Activated B cell treated with CpG ODN at 0.5 μM for 24 hours (primary cell): Measurements from ENCODE around the gene ANKLE1. TPM values are rescaled to one million over a fixed set of nuclear protein-coding genes. Genes with fewer than 3 reads are reported as not detected.

ENCODE experiments used
- ATAC-seq: fragments of 200-7000 bp; cut with Tn5 transposase; one replicate; pipeline ENCODE4 v1.10.0; 2021; ENCODE audit warnings: low read depth, mild to moderate bottlenecking, moderate library complexity
- CTCF ChIA-PET: fragments of 350-600 bp; sonication (Branson Sonifier 250); formaldehyde crosslinking; loops from one replicate; lab custom pipeline; 2021; ENCODE audit warnings: antibody characterized with exemption; lab: Charles Lee
- POLR2A ChIA-PET: fragments of 350-600 bp; sonication (Branson Sonifier 250); formaldehyde crosslinking; loops from one replicate; lab custom pipeline; 2021; ENCODE audit warnings: antibody characterized with exemption; lab: Charles Lee
- DNase-seq: peaks from one replicate; pipeline ENCODE4 v3.0.0; 2022
- H3K27ac Mint-ChIP-seq: one replicate; pipeline ENCODE4 v1.8.0; 2020; ENCODE audit warnings: mixed read lengths
- H3K27me3 Mint-ChIP-seq: one replicate; pipeline ENCODE4 v1.8.0; 2021; ENCODE audit warnings: mixed read lengths
- H3K36me3 Mint-ChIP-seq: one replicate; pipeline ENCODE4 v1.8.0; 2021; ENCODE audit warnings: low read depth, mixed read lengths
- H3K4me1 Mint-ChIP-seq: one replicate; pipeline ENCODE4 v1.8.0; 2021; ENCODE audit warnings: mixed read lengths
- H3K4me3 Mint-ChIP-seq: one replicate; pipeline ENCODE4 v1.8.0; 2020; ENCODE audit warnings: mild to moderate bottlenecking, mixed read lengths
- H3K9me3 Mint-ChIP-seq: one replicate; pipeline ENCODE4 v1.8.0; 2020; ENCODE audit warnings: mixed read lengths
- intact Hi-C: fragments of 100-400 bp; cut with micrococcal nuclease; formaldehyde crosslinking; loops from one replicate; pipeline ENCODE4 v1.15.1; 2024
- total RNA-seq: library from RNA; stranded (reverse); gene quantifications from 2 replicates; pipeline ENCODE4 v1.2.3, GENCODE V29; 2022
- TF ChIP-seq, protein P1 (sequence below): fragments of 200-600 bp; IDR thresholded peaks from one replicate; pipeline ENCODE4 v1.8.0; 2022; ENCODE audit warnings: antibody characterized with exemption, mild to moderate bottlenecking

ANKLE1 gene
- total RNA-seq, 1 donor from 2014 or later, result 9.1 TPM

DNA sequence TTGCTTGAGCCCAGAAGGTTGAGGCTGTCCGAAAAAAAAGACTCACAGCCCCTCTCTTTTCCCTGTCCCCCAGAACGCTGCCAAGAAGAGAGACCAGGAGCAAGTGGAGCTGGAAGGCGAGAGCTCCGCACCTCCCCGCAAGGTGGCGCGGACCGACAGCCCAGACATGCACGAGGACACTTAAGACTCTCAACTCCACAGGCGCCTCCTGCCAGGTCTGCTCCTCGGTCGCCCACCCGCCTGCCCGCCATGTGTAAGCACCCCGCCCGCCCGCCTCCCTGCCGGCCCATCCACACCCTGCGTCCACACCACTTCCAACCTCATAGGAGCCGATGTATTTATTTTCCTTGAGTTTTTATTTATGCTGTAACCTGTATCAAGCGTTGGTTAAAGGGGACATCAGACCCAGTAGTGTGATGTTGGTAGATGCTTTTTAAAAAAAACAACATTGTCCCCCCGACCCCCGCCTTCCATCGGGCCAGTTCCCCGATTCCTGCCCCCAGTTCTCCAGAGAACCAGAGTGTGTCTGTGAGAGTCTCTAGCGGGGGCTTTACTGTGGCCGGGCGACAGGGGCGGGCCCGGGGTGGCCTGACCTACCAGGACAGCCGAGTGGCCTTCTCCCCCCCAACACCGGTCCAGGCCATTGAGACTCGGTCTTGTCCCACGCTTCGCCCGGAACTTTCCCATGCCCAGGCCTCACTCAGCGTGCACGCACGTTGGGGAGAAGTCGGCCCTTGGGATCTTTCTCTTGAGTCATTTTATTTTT, 38.0 kb downstream of the ANKLE1 start:
- TF ChIP-seq, protein P1, sequence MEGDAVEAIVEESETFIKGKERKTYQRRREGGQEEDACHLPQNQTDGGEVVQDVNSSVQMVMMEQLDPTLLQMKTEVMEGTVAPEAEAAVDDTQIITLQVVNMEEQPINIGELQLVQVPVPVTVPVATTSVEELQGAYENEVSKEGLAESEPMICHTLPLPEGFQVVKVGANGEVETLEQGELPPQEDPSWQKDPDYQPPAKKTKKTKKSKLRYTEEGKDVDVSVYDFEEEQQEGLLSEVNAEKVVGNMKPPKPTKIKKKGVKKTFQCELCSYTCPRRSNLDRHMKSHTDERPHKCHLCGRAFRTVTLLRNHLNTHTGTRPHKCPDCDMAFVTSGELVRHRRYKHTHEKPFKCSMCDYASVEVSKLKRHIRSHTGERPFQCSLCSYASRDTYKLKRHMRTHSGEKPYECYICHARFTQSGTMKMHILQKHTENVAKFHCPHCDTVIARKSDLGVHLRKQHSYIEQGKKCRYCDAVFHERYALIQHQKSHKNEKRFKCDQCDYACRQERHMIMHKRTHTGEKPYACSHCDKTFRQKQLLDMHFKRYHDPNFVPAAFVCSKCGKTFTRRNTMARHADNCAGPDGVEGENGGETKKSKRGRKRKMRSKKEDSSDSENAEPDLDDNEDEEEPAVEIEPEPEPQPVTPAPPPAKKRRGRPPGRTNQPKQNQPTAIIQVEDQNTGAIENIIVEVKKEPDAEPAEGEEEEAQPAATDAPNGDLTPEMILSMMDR, result no peak
- no peaks in the 10 kb centered on the region for H3K27me3 Mint-ChIP-seq
- ChIA-PET CTCF (no interaction called here), POLR2A (no interaction called here)
- intact Hi-C loops, result no loop called here
- H3K27ac Mint-ChIP-seq, result no peak overlapping the region
- H3K9me3 Mint-ChIP-seq, result no peaks in the 10 kb centered on the region
- no peak for DNase-seq
- no peak overlapping the region for H3K4me3 Mint-ChIP-seq
- peaks cover 47% of the 10 kb centered on the region for H3K36me3 Mint-ChIP-seq
- ATAC-seq, result no peak
- H3K4me1 Mint-ChIP-seq, result peaks cover 4% of the 10 kb centered on the region

DNA sequence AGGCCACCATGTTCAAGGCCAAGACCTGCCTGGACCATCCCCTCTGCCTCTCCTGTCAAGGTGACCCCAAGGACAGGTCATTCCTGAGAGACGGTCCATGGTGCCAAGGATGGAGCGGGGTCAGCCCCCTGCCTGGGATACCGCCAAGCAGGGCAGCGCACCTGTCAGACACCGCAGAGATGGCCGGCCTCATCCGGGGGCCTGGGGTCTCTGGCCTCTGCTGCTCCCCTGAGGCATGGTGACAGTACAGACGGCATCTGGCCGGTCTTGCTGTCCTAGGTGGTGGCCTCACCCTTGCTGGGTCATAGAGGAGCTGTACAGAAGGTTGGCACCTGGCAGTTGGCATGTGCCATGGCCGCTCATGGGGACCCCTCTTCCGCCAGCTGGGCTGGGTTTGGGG, 38.7 kb downstream of the ANKLE1 start:
- intact Hi-C loops, result no loop called here
- Mint-ChIP-seq H3K9me3 (no peaks in the 10 kb centered on the region), H3K27ac (no peak overlapping the region), H3K36me3 (peaks cover 43% of the 10 kb centered on the region), H3K4me3 (no peak overlapping the region), H3K4me1 (peaks cover 4% of the 10 kb centered on the region), H3K27me3 (no peaks in the 10 kb centered on the region)
- ChIA-PET CTCF (no interaction called here), POLR2A (interaction anchor here (1.5 kb wide), 1 partner anchor 11 kb away, joined by 7 read pairs; the partner anchor contains the start of gene DDA1)
- TF ChIP-seq, protein P1, result no peak
- no peak for DNase-seq
- ATAC-seq, result no peak

DNA sequence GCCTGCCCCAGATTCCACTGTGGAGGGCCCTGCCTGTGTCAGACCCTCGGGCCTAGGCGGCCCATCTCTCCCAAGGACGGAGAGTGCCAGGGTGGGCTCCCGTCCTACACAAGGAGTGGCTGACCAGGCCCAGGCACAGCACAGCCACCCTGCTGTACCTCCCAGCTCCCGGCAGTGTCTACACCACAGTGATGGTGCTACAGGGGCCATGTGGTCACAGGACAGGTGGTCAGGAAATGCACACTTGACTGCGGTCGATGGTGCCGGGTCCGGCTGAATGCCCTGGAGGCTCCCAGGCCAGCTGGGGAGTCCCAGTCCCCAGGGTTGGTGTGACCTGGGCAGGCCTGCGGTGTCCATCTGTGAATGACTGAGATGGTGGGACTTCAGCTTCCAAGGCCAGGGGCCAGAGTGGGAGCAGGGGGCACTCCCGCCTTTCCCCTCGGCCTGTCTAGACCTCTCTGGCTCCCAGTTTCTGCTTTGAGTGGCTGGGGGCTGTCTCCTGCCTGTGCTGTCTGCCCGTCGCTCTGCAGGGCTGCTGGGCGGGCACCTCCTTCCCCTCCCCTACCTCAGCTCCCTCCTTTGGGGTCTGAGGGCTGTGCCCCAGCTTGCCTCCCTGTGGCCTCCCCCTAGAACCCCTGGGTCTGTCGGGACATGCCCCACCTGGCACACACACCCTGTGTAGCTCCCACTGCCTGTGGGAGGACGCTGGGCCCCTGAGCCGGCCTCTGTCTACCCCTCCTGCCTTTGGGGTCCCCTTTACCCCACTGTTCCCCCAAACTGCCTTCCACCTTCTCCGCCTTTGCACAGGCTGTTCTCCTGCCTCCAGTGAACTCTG, 40.2 kb downstream of the ANKLE1 start:
- H3K27me3 Mint-ChIP-seq, result no peaks in the 10 kb centered on the region
- TF ChIP-seq, protein P1, result no peak
- peaks cover 33% of the 10 kb centered on the region for H3K36me3 Mint-ChIP-seq
- peaks cover 4% of the 10 kb centered on the region for H3K4me1 Mint-ChIP-seq
- intact Hi-C loops, result no loop called here
- no peaks in the 10 kb centered on the region for H3K9me3 Mint-ChIP-seq
- DNase-seq (no peak), ATAC-seq (no peak)
- no peak overlapping the region for H3K4me3 Mint-ChIP-seq
- CTCF ChIA-PET, result no interaction called here
- no peak overlapping the region for H3K27ac Mint-ChIP-seq
- POLR2A ChIA-PET, result interaction anchor here (1.1 to 1.5 kb wide), 2 partner anchors 12 to 13 kb away, joined by 3 to 7 read pairs; partner anchors contain the start of gene DDA1

DNA sequence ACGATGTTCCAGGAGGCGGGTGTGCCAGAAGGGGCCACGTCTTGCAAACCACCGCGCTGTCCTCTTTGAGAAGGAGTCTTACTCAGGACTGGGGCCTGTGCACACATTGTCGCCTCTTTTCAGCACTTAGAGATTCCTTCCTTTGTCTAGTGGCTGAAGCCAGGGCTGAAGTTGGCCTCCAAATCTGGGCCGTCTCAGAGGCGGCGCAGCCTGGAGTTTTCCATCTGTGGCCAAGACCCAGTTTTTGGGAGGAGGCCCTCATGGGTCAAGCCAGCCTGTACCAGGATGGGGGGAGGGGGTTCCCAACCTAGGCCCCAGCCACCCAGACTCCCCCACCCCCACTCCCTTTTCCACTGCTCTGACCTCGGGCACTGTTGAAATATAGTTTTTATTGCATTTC, 41.2 kb downstream of the ANKLE1 start:
- H3K9me3 Mint-ChIP-seq, result no peaks in the 10 kb centered on the region
- peaks cover 31% of the 10 kb centered on the region for H3K36me3 Mint-ChIP-seq
- DNase-seq (no peak), ATAC-seq (no peak)
- TF ChIP-seq, protein P1, result no peak
- intact Hi-C loops, result no loop called here
- ChIA-PET POLR2A (interaction anchor here (0.7 kb wide), 1 partner anchor 1991 kb away, joined by 6 read pairs; no protein-coding TSS in a partner anchor), CTCF (no interaction called here)
- no peak overlapping the region for H3K27ac Mint-ChIP-seq
- no peak overlapping the region for H3K4me3 Mint-ChIP-seq
- no peaks in the 10 kb centered on the region for H3K27me3 Mint-ChIP-seq
- peaks cover 7% of the 10 kb centered on the region for H3K4me1 Mint-ChIP-seq
